Large intestine (tissue), 3 donors: ENCODE measurements around the gene IKBKE. TPM values are rescaled to one million over a fixed set of nuclear protein-coding genes. Genes with fewer than 3 reads are reported as not detected.
"Not testable (repeated sequence)": the region's sequence is repeated elsewhere in the genome, so short reads cannot be mapped to it uniquely, and the experiment has no call there.

Experiments
- DNase-seq, 2 donors: peaks; one replicate each; pipeline versions ENCODE4 v3.0.0 to v3.0.0-alpha.2; 2013
- H3K27ac ChIP-seq: one replicate; pipeline ENCODE4 v1.5.1; 2013; ENCODE audit warnings: low read length
- H3K27me3 ChIP-seq: 2 replicates; pipeline ENCODE4 v1.6.1; 2013; ENCODE audit warnings: low read length; ENCODE audit not compliant: control insufficient read depth, insufficient read depth
- H3K36me3 ChIP-seq: 2 replicates; pipeline ENCODE4 v1.6.1; 2013; ENCODE audit warnings: low read length; ENCODE audit not compliant: control insufficient read depth, insufficient read depth
- H3K4me1 ChIP-seq: one replicate; pipeline ENCODE4 v1.6.1; 2013; ENCODE audit warnings: low read length; ENCODE audit not compliant: control insufficient read depth, insufficient read depth
- H3K4me3 ChIP-seq: one replicate; pipeline ENCODE4 v1.5.1; 2013; ENCODE audit warnings: low read length
- H3K9me3 ChIP-seq: one replicate; pipeline ENCODE4 v1.6.1; 2013; ENCODE audit warnings: mild to moderate bottlenecking, low read depth, low read length, moderate library complexity; ENCODE audit not compliant: control insufficient read depth
- WGBS: methylation state at CpG from one replicate; pipeline ENCODE4 v1.1.5; 2013; ENCODE audit warnings: low lambda C conversion rate; ENCODE audit not compliant: insufficient coverage; 5-methylcytosine and 5-hydroxymethylcytosine counted together
- polyA plus RNA-seq: library from polyadenylated mRNA; unstranded; fragments of 120-200 nt; gene quantifications from one replicate; pipeline ENCODE4 v1.2.1, GENCODE V29; 2013

IKBKE gene
- polyA plus RNA-seq, 1 donor, result 7.5 TPM

- Histone ChIP-seq H3K9me3 (peaks cover 3% of the 10 kb centered on the region), H3K27me3 (no peaks in the 10 kb centered on the region), H3K4me3 (no peak overlapping the region), H3K27ac (no peak overlapping the region), H3K36me3 (peaks cover 28% of the 10 kb centered on the region), H3K4me1 (peaks cover 3% of the 10 kb centered on the region)
- DNase-seq, result no peak
- no CpG with 5 or more reads among the region's 2 CpGs for WGBS
Observed at GRCh38 chr1:206482611-206483010, 12.3 kb downstream of the IKBKE start.

GRCh38 chr1:206483864-206484263 is 13.6 kb downstream of the IKBKE start:
- H3K4me1 ChIP-seq, DNase-seq, H3K9me3 ChIP-seq, H3K27ac ChIP-seq, H3K4me3 ChIP-seq, H3K27me3 ChIP-seq: not testable (repeated sequence)
- WGBS, result no CpG with 5 or more reads among the region's 1 CpG
- peaks cover 21% of the 10 kb centered on the region for H3K36me3 ChIP-seq

- no peak overlapping the region for H3K4me3 ChIP-seq
- WGBS, result no CpG with 5 or more reads among the region's 10 CpGs
- H3K27me3 ChIP-seq, result no peaks in the 10 kb centered on the region
- peaks cover 3% of the 10 kb centered on the region for H3K4me1 ChIP-seq
- H3K9me3 ChIP-seq, result peaks cover 1% of the 10 kb centered on the region
- no peak overlapping the region for H3K27ac ChIP-seq
- H3K36me3 ChIP-seq, result peaks cover 21% of the 10 kb centered on the region
- no peak for DNase-seq
Observed at GRCh38 chr1:206484901-206485300, 14.6 kb downstream of the IKBKE start.

DNA sequence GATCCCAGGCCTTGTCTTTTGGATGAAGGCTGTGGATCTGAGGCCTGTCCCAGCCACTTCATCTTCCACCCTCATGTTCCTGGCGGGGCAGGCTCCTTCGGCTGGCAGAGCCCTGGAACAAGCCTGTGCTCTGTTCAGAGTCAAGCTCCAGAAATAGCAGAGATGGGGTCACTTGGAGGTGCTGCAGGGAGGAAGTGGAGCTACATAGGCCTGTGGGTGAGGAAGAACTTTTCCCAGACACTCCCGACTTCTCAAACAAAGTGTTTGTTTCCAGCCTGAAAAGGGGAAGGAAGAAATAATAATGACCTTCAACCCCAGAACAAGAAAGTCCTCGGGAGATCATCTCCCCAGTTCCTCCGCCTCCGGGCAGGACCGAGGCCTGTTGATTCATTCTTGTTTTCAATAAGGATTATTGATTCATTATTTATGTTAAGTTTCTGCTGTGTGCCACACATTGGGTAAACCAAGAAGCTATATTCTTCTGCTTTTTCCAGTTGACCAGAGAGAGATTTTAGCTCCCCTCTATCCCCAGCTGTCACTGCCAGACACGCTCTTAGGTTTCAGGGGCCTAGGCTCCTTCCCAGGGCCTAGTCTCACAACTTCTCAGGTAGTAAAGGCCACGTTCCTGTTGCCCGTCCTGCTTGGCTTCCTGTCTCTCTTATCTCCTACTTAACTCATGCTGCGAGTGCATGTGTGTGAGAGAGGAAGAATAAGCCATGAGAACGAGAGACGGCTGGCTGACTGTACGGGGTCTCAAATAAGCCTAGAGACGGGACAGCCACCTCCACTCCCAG is 16.9 kb downstream of the IKBKE start:
- no peaks in the 10 kb centered on the region for H3K9me3 ChIP-seq
- peaks cover 27% of the 10 kb centered on the region for H3K36me3 ChIP-seq
- no peaks in the 10 kb centered on the region for H3K27me3 ChIP-seq
- peak in 1 of 2 donors; percentile 13 for DNase-seq
- H3K27ac ChIP-seq, result no peak overlapping the region
- H3K4me1 ChIP-seq, result peaks cover 3% of the 10 kb centered on the region
- 67% methylated on average over 1 of the region's 15 CpGs for WGBS
- H3K4me3 ChIP-seq, result no peak overlapping the region

DNA sequence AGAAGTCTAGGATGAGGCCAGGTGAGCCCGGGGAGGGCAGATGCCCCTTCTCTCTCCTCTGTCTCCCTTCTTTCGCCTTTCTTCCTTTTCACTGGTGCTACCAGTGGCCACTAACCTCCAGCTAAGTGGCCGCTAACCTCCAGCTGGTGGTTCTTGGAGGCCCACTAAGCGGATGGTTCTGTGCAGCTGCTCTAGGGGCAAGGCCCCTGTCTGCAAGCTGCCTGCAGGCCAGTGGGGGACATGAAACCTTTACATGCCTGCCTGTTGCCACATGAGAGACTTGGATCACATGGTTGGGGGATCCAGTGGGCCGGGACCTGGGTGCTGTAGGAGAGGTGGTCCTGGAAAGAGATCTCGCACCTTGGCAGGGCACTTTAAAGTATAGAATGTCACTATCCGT is 17.7 kb downstream of the IKBKE start:
- no peaks in the 10 kb centered on the region for H3K9me3 ChIP-seq
- no peak overlapping the region for H3K27ac ChIP-seq
- H3K4me3 ChIP-seq, result no peak overlapping the region
- no peaks in the 10 kb centered on the region for H3K27me3 ChIP-seq
- DNase-seq, result no peak
- peaks cover 28% of the 10 kb centered on the region for H3K36me3 ChIP-seq
- peaks cover 3% of the 10 kb centered on the region for H3K4me1 ChIP-seq
- 90% methylated on average over 2 of the region's 7 CpGs for WGBS

- Histone ChIP-seq H3K36me3 (peaks cover 33% of the 10 kb centered on the region), H3K27me3 (no peaks in the 10 kb centered on the region), H3K9me3 (no peaks in the 10 kb centered on the region), H3K4me3 (no peak overlapping the region), H3K4me1 (peaks cover 3% of the 10 kb centered on the region), H3K27ac (no peak overlapping the region)
- no peak for DNase-seq
- WGBS, result 80% methylated on average over 1 of the region's 3 CpGs
Observed at GRCh38 chr1:206488466-206488865, 18.2 kb downstream of the IKBKE start.

DNA sequence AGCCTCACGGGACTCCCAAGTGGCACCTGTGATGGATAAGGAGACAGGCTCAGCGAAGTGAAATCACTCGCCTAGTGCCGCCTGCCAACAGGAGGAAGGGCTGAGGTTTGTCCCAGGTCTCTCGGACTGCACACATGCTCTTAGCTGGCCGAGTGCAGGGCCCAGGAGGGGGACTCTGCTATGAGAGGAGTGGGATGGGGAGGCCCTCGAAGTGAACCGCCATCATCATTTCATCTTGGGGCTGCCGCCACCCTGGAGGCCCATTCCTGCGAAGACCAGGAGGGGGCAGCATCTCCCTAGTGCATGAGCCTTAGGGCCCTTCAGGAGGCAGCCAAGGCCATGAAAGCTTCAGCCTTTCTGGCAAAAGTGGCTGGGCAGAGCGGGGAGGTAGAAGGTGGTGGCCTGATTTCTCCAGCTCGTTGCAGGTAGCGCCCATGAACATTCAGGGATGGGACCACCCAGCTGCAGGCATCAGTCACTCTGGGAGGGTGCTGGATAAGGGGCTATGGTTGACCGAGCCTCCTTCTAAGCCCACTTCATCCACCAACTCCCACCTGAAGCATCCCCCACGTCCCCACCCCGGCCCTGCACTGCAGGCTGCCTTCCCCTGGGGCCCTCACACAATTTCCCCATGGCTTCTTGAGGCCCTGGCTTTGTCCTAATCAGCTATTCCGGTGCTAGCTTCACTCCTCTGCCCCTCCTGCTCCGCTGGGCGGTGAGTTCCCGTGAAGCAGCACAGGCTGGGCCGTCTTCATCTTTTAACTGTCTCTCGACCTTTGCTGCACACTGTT is 19.9 kb downstream of the IKBKE start:
- H3K9me3 ChIP-seq, result no peaks in the 10 kb centered on the region
- H3K36me3 ChIP-seq, result peaks cover 36% of the 10 kb centered on the region
- H3K4me1 ChIP-seq, result peaks cover 3% of the 10 kb centered on the region
- H3K4me3 ChIP-seq, result no peak overlapping the region
- H3K27ac ChIP-seq, result no peak overlapping the region
- DNase-seq, result peak; percentile 41 to 56
- no peaks in the 10 kb centered on the region for H3K27me3 ChIP-seq
- 80% methylated on average over 1 of the region's 22 CpGs for WGBS

DNA sequence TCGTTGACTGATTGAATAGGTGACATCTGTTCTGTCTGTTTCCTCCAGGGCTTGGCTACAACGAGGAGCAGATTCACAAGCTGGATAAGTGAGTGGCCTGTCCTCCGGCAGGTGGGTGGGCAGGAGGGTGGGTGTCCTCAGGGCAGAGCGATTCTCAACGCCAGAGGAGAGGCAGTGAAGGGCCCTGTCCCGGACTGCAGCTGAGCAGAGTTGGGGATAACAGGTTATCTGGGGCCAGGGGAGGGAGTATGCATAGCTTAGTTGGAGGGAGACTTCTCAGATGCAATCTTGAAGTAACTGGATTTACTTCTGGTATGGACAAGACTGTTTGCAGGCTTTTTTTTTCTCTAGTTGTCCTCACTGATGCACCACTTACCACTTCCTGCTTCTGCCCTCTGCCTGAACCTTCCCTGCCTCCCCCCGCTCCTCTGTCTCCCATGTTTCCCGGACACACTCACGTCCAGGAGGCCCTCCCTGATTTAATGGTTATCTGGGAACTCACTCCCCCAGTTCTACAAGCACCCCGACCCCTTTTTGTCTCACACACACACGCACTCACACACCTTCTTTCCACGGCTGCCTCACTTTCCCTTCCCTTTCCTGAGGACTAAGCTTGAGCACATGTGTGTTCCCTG is 20.6 kb downstream of the IKBKE start:
- Histone ChIP-seq H3K27ac (no peak overlapping the region), H3K4me1 (peaks cover 6% of the 10 kb centered on the region), H3K36me3 (peaks cover 38% of the 10 kb centered on the region), H3K9me3 (no peaks in the 10 kb centered on the region), H3K27me3 (no peaks in the 10 kb centered on the region), H3K4me3 (no peak overlapping the region)
- DNase-seq, result peak in 1 of 2 donors; percentile 10
- 76% methylated on average over 3 of the region's 12 CpGs for whole genome bisulfite sequencing

DNA sequence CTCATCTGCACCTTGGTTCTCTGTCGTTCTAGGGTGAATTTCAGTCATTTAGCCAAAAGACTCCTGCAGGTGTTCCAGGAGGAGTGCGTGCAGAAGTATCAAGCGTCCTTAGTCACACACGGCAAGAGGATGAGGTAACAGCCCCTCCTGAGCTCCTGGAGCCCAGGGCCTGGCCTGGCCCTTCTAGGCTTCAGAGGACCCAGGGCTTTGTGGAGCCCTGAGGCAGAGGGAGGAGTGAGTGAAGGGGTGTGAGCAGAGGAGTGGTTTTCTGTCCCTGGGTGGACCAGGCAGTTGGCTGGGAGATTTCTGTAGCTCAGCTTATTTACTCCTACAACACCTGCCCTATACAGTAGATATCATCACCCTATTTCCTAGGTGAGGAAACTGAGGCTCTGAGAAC is 21.3 kb downstream of the IKBKE start:
- no peaks in the 10 kb centered on the region for H3K27me3 ChIP-seq
- H3K4me1 ChIP-seq, result peaks cover 11% of the 10 kb centered on the region
- no peak overlapping the region for H3K27ac ChIP-seq
- no peak for DNase-seq
- H3K4me3 ChIP-seq, result no peak overlapping the region
- H3K9me3 ChIP-seq, result no peaks in the 10 kb centered on the region
- no CpG with 5 or more reads among the region's 4 CpGs for WGBS
- H3K36me3 ChIP-seq, result peaks cover 44% of the 10 kb centered on the region

DNA sequence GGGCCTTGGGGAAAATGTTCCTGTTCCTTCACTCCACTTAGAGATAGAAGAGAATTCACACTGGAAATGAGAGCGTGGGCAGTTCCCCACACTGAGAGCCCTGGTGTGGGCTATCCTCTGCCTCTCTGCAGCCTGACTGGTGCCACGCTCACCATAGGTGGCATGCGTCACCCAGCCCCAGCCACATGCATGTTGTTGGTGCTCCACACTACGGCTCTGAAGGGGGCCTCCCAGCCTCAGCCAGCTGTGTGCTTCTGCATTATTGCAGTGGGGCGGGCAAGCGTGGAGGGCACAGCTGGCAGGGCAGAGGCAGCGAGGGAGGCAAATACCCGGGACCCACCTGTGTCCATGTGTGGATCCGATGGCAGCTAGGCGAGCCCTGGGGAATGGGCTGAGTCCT is 22.3 kb downstream of the IKBKE start:
- Histone ChIP-seq H3K4me3 (no peak overlapping the region), H3K27me3 (no peaks in the 10 kb centered on the region), H3K4me1 (peaks cover 9% of the 10 kb centered on the region), H3K36me3 (peaks cover 44% of the 10 kb centered on the region), H3K9me3 (no peaks in the 10 kb centered on the region), H3K27ac (no peak overlapping the region)
- no CpG with 5 or more reads among the region's 10 CpGs for WGBS
- DNase-seq, result no peak
